HepG2 (cell line): Measurements from ENCODE around the gene ASXL1. TPM values are rescaled to one million over a fixed set of nuclear protein-coding genes. Genes with fewer than 3 reads are reported as not detected.
A peak's percentile ranks its signal among the peaks of the same experiment; 100 is the strongest.
"Not testable (repeated sequence)": the region's sequence is repeated elsewhere in the genome, so short reads cannot be mapped to it uniquely, and the experiment has no call there.

Source experiments
- ATAC-seq: fragments of 200-7000 bp; cut with Tn5 transposase; 3 replicates; pipeline ENCODE4 v1.9.1; 2020; ENCODE audit warnings: mild to moderate bottlenecking, moderate library complexity
- BruUV-seq: library from RNA; stranded (reverse); fragments of 400-500 nt; replicated peaks from 2 replicates; lab custom pipeline; 2021; lab: Mats Ljungman, UMichigan
- CTCF ChIA-PET: fragments of 300-600 bp; formaldehyde crosslinking; extraction: SDS; loops from one replicate; lab custom pipeline; 2021; ENCODE audit warnings: low total read pairs, inconsistent platforms, low intra/inter-chr PET ratio; lab: Yijun Ruan, JAX
- POLR2A ChIA-PET: fragments of 350-600 bp; sonication (Branson Sonifier 250); formaldehyde crosslinking; loops from one replicate; lab custom pipeline; 2020; ENCODE audit warnings: antibody characterized with exemption, inconsistent platforms; lab: Yijun Ruan, JAX
- DNase-seq: peaks from one replicate; pipeline ENCODE4 v3.0.0-alpha.2; 2015; ENCODE audit warnings: low spot score
- FAIRE-seq: peaks from 3 replicates; lab custom pipeline; 2011; peaks lifted over from hg19 to GRCh38; lab: Jason Lieb, UNC
- H2AFZ ChIP-seq: one replicate; pipeline ENCODE4 v1.6.1; 2011; ENCODE audit warnings: low read length, inconsistent platforms
- H3K27ac ChIP-seq: fragments of 300-600 bp; 3 replicates; pipeline ENCODE4 v1.8.0; 2011; ENCODE audit warnings: mixed run types, mild to moderate bottlenecking, mixed read lengths, low read length, inconsistent platforms; ENCODE audit not compliant: insufficient read depth; ENCODE audit errors: extremely low read length
- H3K27me3 ChIP-seq, 2 experiments: fragments of 200-600 bp in 1 of 2; 2 replicates in 1 of 2; 3 replicates in 1 of 2; pipeline versions ENCODE4 v1.6.0 to v1.8.0; 2011; ENCODE audit warnings: low read length in 2 of 2, mild to moderate bottlenecking in 2 of 2, moderate library complexity in 2 of 2, inconsistent platforms in 1 of 2; ENCODE audit not compliant: insufficient read depth in 2 of 2, control insufficient read depth in 1 of 2
- H3K36me3 ChIP-seq, 2 experiments: fragments of 200-600 bp in 1 of 2; replicated peaks in 1 of 2; 2 replicates in 1 of 2; 3 replicates in 1 of 2; pipeline versions ENCODE4 v1.5.1 to v1.8.0; 2011; ENCODE audit warnings: low read length in 2 of 2, inconsistent platforms in 1 of 2; ENCODE audit not compliant: insufficient read depth in 2 of 2, control insufficient read depth in 1 of 2
- H3K4me1 ChIP-seq: 2 replicates; pipeline ENCODE4 v1.5.1; 2012; ENCODE audit warnings: low read length, inconsistent platforms; ENCODE audit not compliant: insufficient read depth
- H3K4me2 ChIP-seq: 2 replicates; pipeline ENCODE4 v1.6.0; 2011; ENCODE audit warnings: low read depth, low read length, inconsistent platforms
- H3K4me3 ChIP-seq, 3 experiments: fragments of 200-600 bp in 1 of 3; sonication (generic), shearing (Covaris generic) in 1 of 3; replicated peaks in 1 of 3; 2 replicates each; pipeline ENCODE4 v1.5.1; 2011 to 2016; ENCODE audit warnings: low read length in 3 of 3, inconsistent platforms in 2 of 3, low read depth in 2 of 3, mild to moderate bottlenecking in 2 of 3, control low read depth in 1 of 3, mixed read lengths in 1 of 3; ENCODE audit not compliant: insufficient read depth in 1 of 3
- H3K79me2 ChIP-seq: one replicate; pipeline ENCODE4 v1.6.1; 2011; ENCODE audit warnings: low read length, inconsistent platforms; ENCODE audit not compliant: insufficient read depth
- H3K9ac ChIP-seq: 2 replicates; pipeline ENCODE4 v1.6.0; 2011; ENCODE audit warnings: mild to moderate bottlenecking, low read depth, low read length, inconsistent platforms; ENCODE audit not compliant: insufficient read depth
- H3K9me3 ChIP-seq: 2 replicates; pipeline ENCODE4 v1.5.1; 2012; ENCODE audit warnings: mild to moderate bottlenecking, low read length
- H4K20me1 ChIP-seq: 2 replicates; pipeline ENCODE4 v1.6.0; 2011; ENCODE audit warnings: inconsistent platforms, mild to moderate bottlenecking, low read length, moderate library complexity; ENCODE audit not compliant: insufficient read depth
- ATAD3A ChIP-seq: sonication (generic); formaldehyde crosslinking; IDR thresholded peaks from 2 replicates; pipeline ENCODE4 v1.4.0; 2020; ENCODE audit warnings: missing genetic modification reagents
- BRCA1 ChIP-seq: sonication (generic); formaldehyde crosslinking; IDR thresholded peaks from 2 replicates; pipeline ENCODE4 v1.4.0; 2020; ENCODE audit warnings: missing genetic modification reagents
- DR1 ChIP-seq: sonication (generic); formaldehyde crosslinking; IDR thresholded peaks from 2 replicates; pipeline ENCODE4 v1.8.0; 2021; ENCODE audit warnings: mild to moderate bottlenecking, missing genetic modification reagents, inconsistent platforms
- MED13 ChIP-seq: sonication (generic); formaldehyde crosslinking; IDR thresholded peaks from 2 replicates; pipeline ENCODE4 v1.5.0; 2020; ENCODE audit warnings: missing genetic modification reagents
- MLXIP ChIP-seq: sonication (generic); formaldehyde crosslinking; IDR thresholded peaks from 2 replicates; pipeline ENCODE4 v1.9.0; 2021; ENCODE audit warnings: missing genetic modification reagents, borderline replicate concordance
- NKX3-1 ChIP-seq: sonication (generic); formaldehyde crosslinking; IDR thresholded peaks from 2 replicates; pipeline ENCODE4 v1.5.0; 2020; ENCODE audit warnings: missing genetic modification reagents
- RFXAP ChIP-seq: sonication (generic); formaldehyde crosslinking; IDR thresholded peaks from 2 replicates; pipeline ENCODE4 v1.4.0; 2020; ENCODE audit warnings: missing genetic modification reagents, borderline replicate concordance
- TFAP4 ChIP-seq: sonication (generic); IDR thresholded peaks from 2 replicates; pipeline ENCODE4 v1.6.1; 2016; ENCODE audit warnings: low read depth, borderline replicate concordance
- ZBTB33 ChIP-seq: sonication (generic); formaldehyde crosslinking; IDR thresholded peaks from 2 replicates; pipeline ENCODE4 v1.4.0; 2020; ENCODE audit warnings: missing genetic modification reagents
- ZFP90 ChIP-seq: sonication (generic); formaldehyde crosslinking; IDR thresholded peaks from 2 replicates; pipeline ENCODE4 v1.8.0; 2022; ENCODE audit warnings: missing genetic modification reagents, mild to moderate bottlenecking, inconsistent platforms, borderline replicate concordance
- ZNF367 ChIP-seq: sonication (generic); formaldehyde crosslinking; IDR thresholded peaks from 2 replicates; pipeline ENCODE4 v1.4.0; 2020; ENCODE audit warnings: missing genetic modification reagents, borderline replicate concordance
- ZNF468 ChIP-seq: sonication (generic); formaldehyde crosslinking; IDR thresholded peaks from 2 replicates; pipeline ENCODE4 v1.8.0; 2022; ENCODE audit warnings: mild to moderate bottlenecking, moderate library complexity, missing genetic modification reagents
- ZNF598 ChIP-seq: sonication (generic); formaldehyde crosslinking; IDR thresholded peaks from 2 replicates; pipeline ENCODE4 v1.5.1; 2020; ENCODE audit warnings: mild to moderate bottlenecking, missing genetic modification reagents, borderline replicate concordance
- ZNF629 ChIP-seq: sonication (generic); formaldehyde crosslinking; conservative IDR thresholded peaks from 2 replicates; pipeline ENCODE4 v1.5.0; 2020; ENCODE audit warnings: missing genetic modification reagents
- ZNF768 ChIP-seq: sonication (generic); formaldehyde crosslinking; IDR thresholded peaks from 2 replicates; pipeline ENCODE4 v1.4.0; 2020; ENCODE audit warnings: missing genetic modification reagents
- WGBS: methylation state at CpG from one replicate; pipeline ENCODE4 v1.1.6; 2017; ENCODE audit warnings: low lambda C conversion rate; 5-methylcytosine and 5-hydroxymethylcytosine counted together
- in situ Hi-C: cut with HindIII; loops from 2 replicates; pipeline ENCODE4 v1.10.0; 2017; ENCODE audit warnings: low pct_unique_long_range_greater_than_20kb; ENCODE audit not compliant: extremely low pct_ligation_motif_present
- intact Hi-C: fragments of 100-400 bp; cut with micrococcal nuclease; formaldehyde crosslinking; loops from one replicate; pipeline ENCODE4 v1.10.0; 2022; ENCODE audit not compliant: unreplicated experiment
- polyA plus RNA-seq, 8 experiments: library from polyadenylated mRNA; depleted of rRNA in 3 of 8; stranded (reverse) in 7 of 8; unstranded in 1 of 8; fragments of >200 nt; fragmentation: Illumina TruSeq in 4 of 8; extraction: Trizol in 4 of 8; gene quantifications; 2 replicates each; pipeline versions ENCODE4 v1.2.1 to v1.2.3, GENCODE V29; 2011 to 2016; ENCODE audit warnings: low read depth in 4 of 8, missing spikeins in 1 of 8, mixed read lengths in 1 of 8; ENCODE audit not compliant: insufficient read depth in 1 of 8
- total RNA-seq, 5 experiments: library from RNA; depleted of rRNA; stranded (reverse); fragments of >200 nt; fragmentation: Illumina TruSeq; extraction: Trizol; gene quantifications; 2 replicates each; pipeline ENCODE4 v1.2.3, GENCODE V29; 2016; ENCODE audit warnings: low read depth in 1 of 5

ASXL1 gene
- total and polyA plus RNA-seq, 2 of the 13 experiments (the other 11 are each of a cell fraction or from before 2014, with no cell fraction given) = 62.1 to 74.8 TPM

- Histone ChIP-seq H3K4me2 (peak overlapping the region; percentile 73), H3K9ac (peak overlapping the region; percentile 65), H3K4me3 (peak overlapping the region in 1 of 3 experiments; percentile 53; a peak in 2 of 6 replicates), H3K36me3 (peaks cover 17 to 34% of the 10 kb centered on the region in 2 experiments; a peak in 4 of 5 replicates), H3K4me1 (peaks cover 67% of the 10 kb centered on the region), H3K79me2 (peaks cover 64% of the 10 kb centered on the region), H4K20me1 (peaks cover 15% of the 10 kb centered on the region; the same call in 1 of the 2 replicates), H3K27ac (peak overlapping the region; percentile 80)
- in situ Hi-C loops, H2AFZ ChIP-seq, H3K27me3 ChIP-seq, DNase-seq, FAIRE-seq, CTCF ChIA-PET, H3K9me3 ChIP-seq: not testable (repeated sequence)
- TSS peak; percentile 97 for BruUV-seq
- WGBS = 73% methylated on average over 14 of the region's 15 CpGs
- POLR2A ChIA-PET = interaction anchor here (0.8 to 2.5 kb wide), 11 partner anchors 8 to 108 kb away, joined by 3 to 39 read pairs (median 5); partner anchors contain the start of gene ASXL1
- intact Hi-C loops = loop anchor here (2.0 kb wide), 1 partner anchor 187 kb away; no protein-coding TSS in a partner anchor
- ATAC-seq = peak; percentile 3
- TF ChIP-seq MLXIP (CRISPR knock-in tag) = 0 out of 2 replicates have a peak, but pooled peaks have one; percentile 47
- peak; percentile 25; the same call in 1 of the 2 replicates for TF ChIP-seq ZNF367
- TF ChIP-seq ZNF629 (CRISPR knock-in tag) = 0 out of 2 replicates have a peak, but pooled peaks have one; percentile 4
- TF ChIP-seq DR1 = peak; percentile 57; the same call in 1 of the 2 replicates
- 0 out of 2 replicates have a peak, but pooled peaks have one; percentile 90 for TF ChIP-seq ZNF598 (CRISPR knock-in tag)
- TF ChIP-seq RFXAP (CRISPR knock-in tag) = 0 out of 2 replicates have a peak, but pooled peaks have one; percentile 11
- TF ChIP-seq ZNF468 (CRISPR knock-in tag) = peak; percentile 38; the same call in 1 of the 2 replicates
- TF ChIP-seq BRCA1 (CRISPR knock-in tag) = 0 out of 2 replicates have a peak, but pooled peaks have one; percentile 20
- 0 out of 2 replicates have a peak, but pooled peaks have one; percentile 16 for TF ChIP-seq MED13
- peak; percentile 86; the same call in 1 of the 2 replicates for TF ChIP-seq ZBTB33
- peak; percentile 53; the same call in 1 of the 2 replicates for TF ChIP-seq ZNF768
- 0 out of 2 replicates have a peak, but pooled peaks have one; percentile 60 for TF ChIP-seq ATAD3A
- peak; percentile 20; the same call in 1 of the 2 replicates for TF ChIP-seq TFAP4
- TF ChIP-seq NKX3-1 (CRISPR knock-in tag) = peak; percentile 79; the same call in 1 of the 2 replicates
- TF ChIP-seq ZFP90 (CRISPR knock-in tag) = 0 out of 2 replicates have a peak, but pooled peaks have one; percentile 24
Observed at GRCh38 chr20:32465901-32466675, 108.0 kb downstream of the ASXL1 start.
